Body of pancreas (tissue), 4 donors: ENCODE measurements around the gene PIGM. TPM values are rescaled to one million over a fixed set of nuclear protein-coding genes. Genes with fewer than 3 reads are reported as not detected.

Experiments used
- ATAC-seq: fragments of 150-250 bp; one replicate; pipeline ENCODE4 v1.9.1; 2016
- DNase-seq, 4 donors: peaks; one replicate each; pipeline ENCODE4 v3.0.0-alpha.2; 2019
- H3K27ac ChIP-seq, 4 donors: fragments of 200-600 bp; sonication (generic); 1 replicate in 3 of 4; 2 replicates in 1 of 4; pipeline versions ENCODE4 v1.5.1 to v1.6.1; 2016 to 2019; ENCODE audit warnings: mild to moderate bottlenecking in 1 of 4, mixed read lengths in 1 of 4, moderate library complexity in 1 of 4
- H3K27me3 ChIP-seq, 2 donors: fragments of 200-600 bp; sonication (generic); one replicate each; pipeline ENCODE4 v1.6.0; 2016; ENCODE audit warnings: mild to moderate bottlenecking in 1 of 2
- H3K36me3 ChIP-seq, 2 donors: fragments of 200-600 bp; sonication (generic); replicated peaks in 1 of 2; 2 replicates each; pipeline ENCODE4 v1.5.1; 2016; ENCODE audit warnings: low read depth in 2 of 2; ENCODE audit not compliant: insufficient read depth in 1 of 2
- H3K4me1 ChIP-seq: fragments of 200-600 bp; sonication (generic); one replicate; pipeline ENCODE4 v1.6.0; 2016
- H3K4me3 ChIP-seq, 2 donors: fragments of 200-600 bp; sonication (generic); 1 replicate in 1 of 2; 2 replicates in 1 of 2; pipeline ENCODE4 v1.5.1; 2016 to 2019
- H3K9me3 ChIP-seq, 3 donors: fragments of 200-600 bp; sonication (generic); 1 replicate in 2 of 3; 2 replicates in 1 of 3; pipeline ENCODE4 v1.5.1; 2016
- POLR2A ChIP-seq, 3 donors: fragments of 450-650 bp; IDR thresholded peaks; one replicate each; pipeline ENCODE4 v1.6.1; 2016; ENCODE audit warnings: antibody characterized with exemption in 3 of 3, mild to moderate bottlenecking in 2 of 3
- WGBS, 2 donors: methylation state at CpG; one replicate each; pipeline ENCODE4 v1.1.5; 2017; 5-methylcytosine and 5-hydroxymethylcytosine counted together
- intact Hi-C: fragments of 100-400 bp; cut with DNase I; formaldehyde crosslinking; loops from one replicate; pipeline ENCODE4 v1.15.1; 2023
- total RNA-seq, 2 donors: library from RNA; depleted of rRNA; stranded (reverse); fragments of >200 nt; gene quantifications; one replicate each; pipeline ENCODE4 v1.1.0, GENCODE V29; 2016
- TF ChIP-seq, protein P1 (sequence below), 7 experiments: fragments of 450-650 bp in 4 of 7; fragments of 200-600 bp in 3 of 7; sonication (generic) in 3 of 7; IDR thresholded peaks; one replicate each; pipeline ENCODE4 v1.5.1; 2016 to 2019; ENCODE audit warnings: antibody characterized with exemption in 7 of 7

Gene PIGM
- total RNA-seq, 2 donors from 2014 or later: 4.9 to 7.8 TPM

DNA sequence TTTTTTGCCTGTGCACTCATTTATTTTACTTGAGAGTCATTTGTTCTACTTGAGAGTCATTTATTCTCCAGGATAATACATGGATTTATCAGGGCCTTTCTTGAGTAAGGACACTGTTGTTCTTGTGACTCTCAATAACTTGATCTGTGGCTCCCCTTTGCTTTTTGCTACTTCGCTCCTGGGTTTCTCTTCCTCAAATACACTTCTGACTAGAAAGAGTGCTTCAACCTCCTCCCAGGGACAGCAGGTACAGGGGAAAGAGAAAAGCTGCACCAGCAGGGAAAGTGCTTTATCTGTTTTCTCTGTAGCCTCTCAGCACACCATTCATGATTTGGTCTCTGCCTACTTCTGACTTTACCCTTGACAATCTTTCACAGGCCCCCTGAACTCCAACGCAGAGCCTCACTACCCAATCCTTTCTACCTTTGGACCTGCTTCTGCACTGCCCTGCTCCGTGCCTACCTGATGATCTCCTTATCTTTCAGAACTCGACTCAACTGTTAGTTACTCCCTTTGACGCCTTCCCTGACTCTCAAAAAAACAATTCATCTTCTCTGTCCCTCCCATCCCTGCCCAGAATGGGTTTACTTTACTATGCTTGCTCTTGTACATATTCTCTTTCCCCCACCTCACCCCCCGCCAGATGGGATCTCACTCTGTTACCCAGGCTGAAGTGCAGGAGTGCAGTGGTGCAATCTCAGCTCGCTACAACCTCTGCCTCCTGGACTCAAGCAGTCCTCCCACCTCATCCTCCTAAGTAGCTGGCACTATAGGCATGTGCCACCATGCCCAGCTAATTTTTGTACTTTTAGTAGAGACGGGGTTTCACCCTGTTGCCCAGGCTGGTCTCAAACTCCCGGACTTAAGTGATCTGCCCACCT is 15.6 kb upstream of the PIGM start:
- no peak overlapping the region for H3K4me3 ChIP-seq
- H3K27ac ChIP-seq: peak overlapping the region in 2 of 4 donors; percentile 11 to 35
- no peak for TF ChIP-seq POLR2A (IDR thresholded peaks at IDR 0.05)
- TF ChIP-seq, protein P1, sequence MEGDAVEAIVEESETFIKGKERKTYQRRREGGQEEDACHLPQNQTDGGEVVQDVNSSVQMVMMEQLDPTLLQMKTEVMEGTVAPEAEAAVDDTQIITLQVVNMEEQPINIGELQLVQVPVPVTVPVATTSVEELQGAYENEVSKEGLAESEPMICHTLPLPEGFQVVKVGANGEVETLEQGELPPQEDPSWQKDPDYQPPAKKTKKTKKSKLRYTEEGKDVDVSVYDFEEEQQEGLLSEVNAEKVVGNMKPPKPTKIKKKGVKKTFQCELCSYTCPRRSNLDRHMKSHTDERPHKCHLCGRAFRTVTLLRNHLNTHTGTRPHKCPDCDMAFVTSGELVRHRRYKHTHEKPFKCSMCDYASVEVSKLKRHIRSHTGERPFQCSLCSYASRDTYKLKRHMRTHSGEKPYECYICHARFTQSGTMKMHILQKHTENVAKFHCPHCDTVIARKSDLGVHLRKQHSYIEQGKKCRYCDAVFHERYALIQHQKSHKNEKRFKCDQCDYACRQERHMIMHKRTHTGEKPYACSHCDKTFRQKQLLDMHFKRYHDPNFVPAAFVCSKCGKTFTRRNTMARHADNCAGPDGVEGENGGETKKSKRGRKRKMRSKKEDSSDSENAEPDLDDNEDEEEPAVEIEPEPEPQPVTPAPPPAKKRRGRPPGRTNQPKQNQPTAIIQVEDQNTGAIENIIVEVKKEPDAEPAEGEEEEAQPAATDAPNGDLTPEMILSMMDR (IDR thresholded peaks at IDR 0.05): no peak
- 61 to 70% methylated on average over 9 of the region's 9 CpGs for WGBS, 2 donors
- no peaks in the 10 kb centered on the region for H3K36me3 ChIP-seq
- H3K9me3 ChIP-seq: no peaks in the 10 kb centered on the region
- no peaks in the 10 kb centered on the region for H3K27me3 ChIP-seq
- intact Hi-C loops: no loop called here
- no peak for ATAC-seq
- no peak for DNase-seq
- H3K4me1 ChIP-seq: peaks cover 11% of the 10 kb centered on the region

DNA sequence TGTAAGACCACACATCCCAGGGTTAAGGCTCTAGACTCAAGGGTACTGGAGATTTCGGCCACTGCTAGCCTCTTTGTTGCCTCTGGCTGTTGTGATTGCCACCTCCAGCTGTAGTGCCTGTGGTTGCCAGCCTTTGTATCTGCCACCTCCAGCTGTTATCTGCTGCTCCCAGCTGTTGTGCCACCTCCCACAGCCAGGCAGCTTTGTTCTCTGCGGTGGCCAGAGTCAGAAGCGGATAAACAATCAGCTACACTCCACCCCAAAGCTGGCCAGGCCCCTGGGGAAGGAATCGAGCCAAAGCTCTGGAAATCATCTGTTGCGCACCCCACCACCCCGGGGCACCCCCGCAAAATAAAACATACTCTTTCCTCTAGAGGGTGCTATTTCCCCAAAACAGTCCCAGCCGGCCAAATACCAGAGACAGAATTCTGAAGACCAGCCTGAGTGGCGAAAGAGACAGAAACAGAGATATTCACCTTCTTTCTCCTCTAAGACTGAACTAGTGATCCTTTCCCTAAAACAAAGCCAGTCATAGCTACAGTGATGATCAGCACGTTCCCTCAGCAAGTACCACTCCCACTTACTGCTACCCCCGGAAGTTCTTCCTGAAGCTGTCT is 14.8 kb upstream of the PIGM start:
- no peaks in the 10 kb centered on the region for H3K27me3 ChIP-seq
- no peak overlapping the region for H3K4me3 ChIP-seq
- H3K27ac ChIP-seq: peak overlapping the region in 3 of 4 donors; percentile 11 to 35 (median 15)
- TF ChIP-seq, protein P1 (IDR thresholded peaks at IDR 0.05): peak; percentile 43 to 88 (median 81)
- TF ChIP-seq POLR2A (IDR thresholded peaks at IDR 0.05): peak in 2 of 3 donors; percentile 26 to 28
- 3 to 6% methylated on average over 10 to 11 of the region's 11 CpGs for WGBS, 2 donors
- no peaks in the 10 kb centered on the region for H3K9me3 ChIP-seq
- DNase-seq (peak; percentile 64 to 83 (median 80)), ATAC-seq (peak; percentile 92)
- intact Hi-C loops: no loop called here
- H3K36me3 ChIP-seq: no peaks in the 10 kb centered on the region
- H3K4me1 ChIP-seq: peaks cover 11% of the 10 kb centered on the region

GRCh38 chr1:160045653-160046052 is 13.9 kb upstream of the PIGM start:
- no peak for ATAC-seq

GRCh38 chr1:160043543-160043942 is 11.8 kb upstream of the PIGM start:
- no peak for TF ChIP-seq POLR2A (IDR thresholded peaks at IDR 0.05)
- TF ChIP-seq, protein P1 (IDR thresholded peaks at IDR 0.05): no peak
- H3K36me3 ChIP-seq: no peaks in the 10 kb centered on the region
- no peak for ATAC-seq

More at GRCh38 chr1:160045653-160046052, 13.9 kb upstream of the PIGM start:
- Histone ChIP-seq H3K9me3 (no peaks in the 10 kb centered on the region), H3K4me3 (no peak overlapping the region), H3K4me1 (peaks cover 11% of the 10 kb centered on the region), H3K27me3 (no peaks in the 10 kb centered on the region), H3K27ac (peak overlapping the region in 1 of 4 donors; percentile 11), H3K36me3 (no peaks in the 10 kb centered on the region)
- DNase-seq: no peak
- TF ChIP-seq, protein P1 (IDR thresholded peaks at IDR 0.05): no peak
- no peak for TF ChIP-seq POLR2A (IDR thresholded peaks at IDR 0.05)
- intact Hi-C loops: no loop called here
- WGBS, 2 donors: 59 to 67% methylated on average over 2 of the region's 2 CpGs

More at GRCh38 chr1:160043543-160043942, 11.8 kb upstream of the PIGM start:
- Histone ChIP-seq H3K27ac (peak overlapping the region in 1 of 4 donors; percentile 2), H3K9me3 (no peaks in the 10 kb centered on the region), H3K27me3 (no peaks in the 10 kb centered on the region), H3K4me3 (no peak overlapping the region), H3K4me1 (peaks cover 11% of the 10 kb centered on the region)
- DNase-seq: no peak
- intact Hi-C loops: no loop called here
